Dedifferentiated amniotic fluid mesenchymal stem cell (primary cell): Measurements from ENCODE around the gene ADH1C.
A peak's percentile ranks its signal among the peaks of the same experiment; 100 is the strongest.
"Not testable (repeated sequence)": the region's sequence is repeated elsewhere in the genome, so short reads cannot be mapped to it uniquely, and the experiment has no call there.

Source experiments
- DNase-seq: peaks from one replicate; pipeline ENCODE4 v3.0.0-alpha.2; 2016; ENCODE audit errors: extremely low spot score

Gene ADH1C

DNA sequence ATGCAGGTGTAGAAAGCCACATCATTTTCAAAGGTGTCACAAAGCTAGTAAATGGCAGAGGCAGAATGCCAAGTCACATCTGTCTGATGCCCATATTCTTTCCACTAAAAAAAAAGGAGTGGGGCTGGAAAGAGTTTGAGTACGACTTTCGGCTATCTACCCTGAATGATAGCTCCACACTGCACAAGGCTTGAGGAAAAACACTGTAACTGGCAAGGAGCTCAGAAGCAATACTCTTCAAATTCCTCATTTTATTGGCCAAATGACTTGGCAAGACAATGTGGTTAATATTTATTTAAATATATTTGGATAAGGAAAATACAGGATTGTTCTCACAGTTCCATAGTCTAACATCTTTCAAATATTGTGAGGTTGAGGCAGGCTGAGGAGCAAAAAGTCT is 5.4 kb upstream of the ADH1C start:
- no peak for DNase-seq

- DNase-seq, result no peak
Observed at GRCh38 chr4:99356992-99357391, 4.4 kb upstream of the ADH1C start.

- not testable (repeated sequence) for DNase-seq
Observed at GRCh38 chr4:99356149-99356548, 3.6 kb upstream of the ADH1C start.

DNA sequence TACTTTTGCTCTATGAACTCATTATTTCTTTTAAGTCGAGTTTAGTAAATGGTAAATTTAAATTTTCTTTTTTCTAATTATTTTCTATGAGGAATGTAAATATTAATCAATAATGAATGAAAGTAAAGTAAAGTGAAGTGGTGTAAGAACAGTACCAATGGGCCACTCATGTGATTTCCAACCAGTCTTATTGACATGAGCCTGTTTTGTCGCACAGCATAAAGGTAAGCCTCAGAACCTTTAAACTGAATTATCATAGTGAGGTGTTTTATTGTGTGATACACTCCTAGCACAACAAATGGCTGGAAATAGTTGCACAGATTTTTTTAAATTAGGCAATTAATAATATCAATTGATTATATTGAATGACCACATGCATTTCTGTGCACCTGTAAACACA is 1.1 kb downstream of the ADH1C start:
- no peak for DNase-seq

DNA sequence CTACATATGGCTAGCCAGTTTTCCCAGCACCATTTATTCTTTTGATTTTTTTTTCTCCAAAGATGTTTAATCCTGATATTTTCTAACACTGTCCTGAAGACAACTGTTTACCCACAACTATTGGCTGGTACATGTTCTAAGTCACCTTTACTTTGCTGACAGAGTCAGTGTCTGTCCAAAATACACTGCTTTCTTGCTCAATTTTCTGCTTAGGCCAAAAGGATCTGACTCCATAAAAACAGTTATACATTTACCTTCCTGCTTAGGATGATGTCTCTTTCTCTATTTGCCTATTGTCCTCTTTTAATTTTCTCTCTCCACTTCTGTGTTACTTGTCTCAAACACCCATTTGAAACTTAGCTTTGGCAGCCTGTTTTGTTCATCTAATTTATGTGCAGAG is 3.2 kb downstream of the ADH1C start:
- DNase-seq, result no peak

- not testable (repeated sequence) for DNase-seq
Observed at GRCh38 chr4:99342624-99343023, 9.9 kb downstream of the ADH1C start.

- DNase-seq, result no peak
Observed at GRCh38 chr4:99341426-99341825, 11.1 kb downstream of the ADH1C start.

- no peak for DNase-seq
Observed at GRCh38 chr4:99339172-99339571, 13.4 kb downstream of the ADH1C start.

DNA sequence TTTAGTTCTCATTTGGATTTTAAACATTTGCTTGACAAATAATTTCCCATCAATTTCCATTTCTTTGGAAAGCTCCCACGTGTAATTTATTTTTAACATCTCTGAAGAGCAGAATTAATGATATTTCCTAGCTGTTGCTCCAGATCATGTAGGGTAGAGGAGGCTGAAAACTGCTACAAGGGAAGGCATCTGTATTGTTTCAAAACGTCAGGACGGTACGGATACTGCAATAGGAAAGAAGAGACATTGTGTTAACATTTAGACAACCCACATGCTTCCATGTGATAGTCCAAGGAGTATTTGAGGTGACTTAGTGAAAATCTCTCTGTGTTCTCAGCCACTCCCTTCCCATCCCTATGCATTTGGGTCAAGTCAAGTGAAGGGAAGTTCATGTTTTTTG is 16.0 kb downstream of the ADH1C start:
- no peak for DNase-seq

GRCh38 chr4:99334880-99335279 is 17.7 kb downstream of the ADH1C start:
- DNase-seq, result no peak

DNA sequence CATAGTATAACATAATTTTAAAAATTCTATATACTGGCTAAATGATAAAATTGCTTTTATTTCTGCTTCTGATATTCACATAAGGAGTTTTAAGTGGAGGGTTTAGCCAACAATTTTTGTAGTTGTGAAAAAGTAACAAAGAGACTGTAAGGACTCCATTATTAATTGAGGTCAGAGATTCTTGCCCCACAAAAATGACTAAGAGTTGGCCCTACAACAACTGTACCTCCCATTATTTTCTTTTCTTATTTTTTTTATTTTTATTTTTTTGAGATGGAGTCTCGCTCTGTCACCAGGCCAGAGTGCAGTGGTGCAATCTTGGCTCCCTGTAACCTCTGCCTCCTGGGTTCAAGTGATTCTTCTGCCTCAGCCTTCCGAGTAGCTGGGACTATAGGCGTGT is 21.9 kb downstream of the ADH1C start:
- DNase-seq, result no peak

GRCh38 chr4:99329876-99330275 is 22.7 kb downstream of the ADH1C start:
- DNase-seq, result no peak

DNA sequence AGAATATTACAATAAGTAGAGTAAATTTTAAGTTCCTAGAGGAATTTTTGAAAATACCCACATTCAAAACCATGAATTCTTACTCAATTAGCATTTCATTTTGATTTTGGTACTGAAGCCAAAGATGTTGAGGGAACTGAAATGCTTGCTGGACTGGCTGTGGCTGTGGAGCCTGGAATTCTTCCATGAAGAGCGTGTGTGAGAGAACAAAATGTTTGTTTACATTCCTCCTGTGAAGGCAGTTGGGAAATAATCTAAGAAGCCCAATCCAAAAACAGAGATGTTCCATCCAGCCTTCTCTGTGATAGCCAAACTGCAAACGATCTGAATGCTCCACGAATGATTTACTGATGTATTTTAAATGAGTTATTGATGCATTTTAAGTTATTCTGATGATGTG is 27.6 kb downstream of the ADH1C start:
- peak; percentile 91 for DNase-seq

DNA sequence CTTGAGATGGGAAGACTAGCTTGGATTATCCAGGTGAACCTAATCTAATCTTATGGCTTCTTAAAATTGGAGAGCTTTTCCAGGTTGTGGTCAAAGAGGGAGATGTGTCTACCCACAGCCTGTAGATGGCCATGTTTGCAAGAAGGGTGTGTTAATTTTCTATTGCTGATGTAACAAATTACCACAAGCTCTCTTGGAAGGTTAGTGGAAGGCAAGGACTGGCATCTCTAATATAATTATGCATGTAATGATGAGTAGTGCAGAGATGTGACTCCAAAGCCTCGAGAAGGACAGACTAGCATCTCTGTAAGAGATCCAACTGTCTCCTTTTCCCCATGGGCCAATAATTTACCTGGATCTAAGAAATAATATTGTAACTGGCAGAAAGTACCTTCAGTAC is 28.2 kb downstream of the ADH1C start:
- DNase-seq, result no peak

DNA sequence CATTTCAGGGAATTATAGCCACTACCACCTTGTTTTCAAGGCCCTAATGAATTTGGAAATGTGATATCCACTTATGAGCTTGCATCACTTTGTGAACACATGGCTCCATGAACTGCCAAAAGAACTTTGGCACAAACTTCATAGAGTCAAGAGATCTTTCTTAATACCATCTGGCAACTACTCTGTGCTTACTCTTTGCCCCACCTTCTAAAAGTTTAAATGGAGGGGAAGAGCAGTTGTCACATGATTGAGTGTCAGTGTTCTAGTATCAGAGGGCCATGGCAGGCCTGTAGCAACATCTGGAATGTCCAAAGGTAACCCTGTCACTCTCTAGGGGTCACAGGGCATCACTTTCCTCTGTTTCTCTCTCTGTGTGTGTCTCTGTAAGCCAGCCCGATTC is 28.8 kb downstream of the ADH1C start:
- DNase-seq, result peak; percentile 59

DNA sequence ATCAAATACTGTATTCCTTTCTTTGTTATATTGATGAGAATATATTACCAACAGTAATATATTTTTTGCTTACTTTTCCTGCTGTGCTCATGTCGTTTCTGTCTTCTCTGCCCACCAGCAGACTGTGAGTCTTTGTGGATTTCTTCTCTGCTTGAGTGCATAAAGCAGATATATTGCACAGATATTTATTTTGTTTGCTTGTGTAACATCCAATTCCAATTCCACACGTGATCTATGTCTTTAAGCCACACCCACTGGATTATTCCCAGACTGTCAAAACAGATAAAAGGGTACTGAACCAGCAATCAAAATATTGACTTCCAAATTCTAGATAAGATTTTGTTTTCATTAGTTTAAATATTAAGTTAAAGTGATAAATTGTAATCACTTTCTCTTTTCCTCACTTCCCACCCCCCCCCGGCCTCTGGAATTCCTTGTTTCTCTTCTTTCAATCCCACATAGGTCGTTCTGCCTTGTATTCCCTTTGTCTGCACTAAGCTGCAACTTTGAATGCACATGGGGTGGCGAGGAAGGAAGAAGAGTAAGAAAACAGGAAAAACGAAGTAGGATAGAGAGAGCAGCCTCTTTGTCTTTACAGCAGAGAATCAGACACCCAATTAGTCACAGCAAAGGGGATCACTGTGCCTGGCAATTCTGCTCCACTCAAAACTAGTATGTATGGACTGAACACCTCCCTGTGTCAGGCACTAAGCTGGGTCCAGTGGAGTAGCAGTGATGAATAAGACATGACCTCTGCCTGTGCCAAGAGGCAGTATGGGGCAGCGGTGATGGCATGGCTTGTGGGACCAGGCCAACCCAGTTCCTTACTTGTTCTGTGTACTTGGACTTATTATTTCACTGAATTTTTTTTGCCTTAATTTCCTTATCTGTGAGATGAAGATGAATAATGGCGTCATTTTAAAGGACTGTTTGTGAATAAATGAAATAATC is 31.0 kb downstream of the ADH1C start, which contains the start of gene ADH1B:
Gene ADH1B, minus strand, starts transcription at position 161 of the 951 bp plus-strand sequence. Its CDS starts 70 bp downstream, at position 91.
- no peak for DNase-seq

GRCh38 chr4:99317811-99318210 is 34.7 kb downstream of the ADH1C start:
- not testable (repeated sequence) for DNase-seq

GRCh38 chr4:99317354-99317753 is 35.2 kb downstream of the ADH1C start:
- no peak for DNase-seq

DNA sequence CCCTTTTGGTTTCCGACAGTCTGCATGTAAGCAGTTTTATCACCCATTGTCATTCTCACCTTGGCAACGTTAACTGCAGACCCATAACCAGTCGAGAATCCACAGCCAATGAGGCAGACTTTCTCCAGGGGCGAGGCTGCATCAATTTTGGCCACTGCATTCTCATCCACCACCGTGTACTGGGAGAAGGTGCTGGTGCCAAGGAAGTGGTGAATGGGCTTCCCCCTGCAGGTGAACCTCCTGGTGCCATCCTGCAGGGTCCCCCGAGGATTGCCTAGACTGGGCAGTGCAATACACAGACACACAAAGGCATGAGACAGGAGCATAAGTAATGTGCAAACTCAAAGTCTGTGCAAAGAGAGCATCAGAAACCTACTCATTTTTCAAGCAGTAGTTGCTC is 36.7 kb downstream of the ADH1C start:
- DNase-seq, result no peak

DNA sequence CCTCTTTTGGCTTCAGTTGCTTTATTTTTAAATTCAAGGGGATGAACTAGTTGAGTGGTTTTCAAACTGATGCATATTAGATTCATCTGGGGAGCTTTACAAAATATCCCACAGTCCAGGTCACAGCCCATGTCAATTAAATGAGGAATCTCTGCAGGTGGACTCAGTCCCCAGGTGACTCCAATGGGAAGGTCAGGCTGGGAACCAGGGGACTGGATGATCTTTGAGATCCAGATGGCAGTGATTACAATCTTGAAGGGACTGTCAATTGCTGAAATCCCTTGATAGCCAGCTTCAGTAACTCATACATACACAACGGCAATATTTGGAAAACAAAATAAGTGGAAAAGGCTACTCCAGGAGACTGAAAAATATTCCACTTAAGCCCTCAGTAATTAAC is 38.3 kb downstream of the ADH1C start:
- no peak for DNase-seq

- DNase-seq, result no peak
Observed at GRCh38 chr4:99310389-99310788, 42.2 kb downstream of the ADH1C start.

DNA sequence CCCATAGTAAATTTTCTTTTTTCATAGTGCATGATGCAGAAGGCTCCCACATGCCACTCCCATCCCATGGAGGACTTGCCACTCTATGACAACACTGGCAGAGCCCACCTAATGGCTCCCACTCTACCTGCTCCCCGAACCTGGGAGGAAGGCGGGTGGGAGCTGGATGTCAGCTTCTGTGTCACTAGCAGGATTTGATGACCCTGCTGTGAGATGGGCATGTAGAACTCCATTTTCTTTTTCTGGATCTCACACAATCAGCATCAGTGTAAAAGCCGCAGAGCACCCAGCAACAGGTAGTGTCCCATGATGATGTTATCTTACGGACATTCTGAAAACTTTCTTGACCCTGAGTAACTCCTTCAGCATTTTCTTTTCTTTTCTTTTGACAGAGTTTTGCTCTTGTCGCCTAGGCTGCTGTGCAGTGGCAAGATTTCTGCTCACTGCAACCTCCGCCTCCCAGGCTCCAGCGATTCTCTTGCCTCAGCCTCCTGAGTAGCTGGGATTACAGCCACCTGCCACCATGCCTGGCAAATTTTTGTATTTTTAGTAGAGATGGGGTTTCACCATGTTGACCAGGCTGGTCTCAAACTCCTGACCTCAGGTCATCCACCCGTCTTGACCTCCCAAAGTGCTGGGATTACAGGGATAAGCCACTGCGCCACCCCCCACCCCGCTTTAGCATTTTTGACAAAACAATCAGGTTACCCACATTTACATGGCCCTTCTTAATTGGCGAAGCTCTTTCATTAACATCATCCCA is 46.7 kb downstream of the ADH1C start:
- DNase-seq, result no peak
